Lung (tissue), 12 donors: Measurements from ENCODE around the gene PLXNA2. TPM values are rescaled to one million over a fixed set of nuclear protein-coding genes. Genes with fewer than 3 reads are reported as not detected.

Experiments
- ATAC-seq: fragments of 200-7000 bp; cut with Tn5 transposase; one replicate; pipeline ENCODE4 v1.9.1; 2020; ENCODE audit warnings: moderate number of reproducible peaks; ENCODE audit not compliant: insufficient read depth, low FRiP score
- DNase-seq, 3 donors: peaks; one replicate each; pipeline ENCODE4 v3.0.0-alpha.2; 2013 to 2017
- H3K27ac ChIP-seq, 2 donors: one replicate each; pipeline ENCODE4 v1.5.1; 2013; ENCODE audit warnings: mild to moderate bottlenecking in 2 of 2, moderate library complexity in 2 of 2, control low read depth in 1 of 2, inconsistent platforms in 1 of 2, low read depth in 1 of 2, low read length in 1 of 2
- H3K27me3 ChIP-seq, 3 donors: one replicate each; pipeline ENCODE4 v1.5.1; 2013; ENCODE audit warnings: low read length in 2 of 3; ENCODE audit not compliant: control insufficient read depth in 3 of 3, insufficient read depth in 3 of 3
- H3K36me3 ChIP-seq, 4 donors: one replicate each; pipeline ENCODE4 v1.5.1; 2013; ENCODE audit warnings: low read length in 4 of 4, mild to moderate bottlenecking in 1 of 4, moderate library complexity in 1 of 4; ENCODE audit not compliant: control insufficient read depth in 4 of 4, insufficient read depth in 4 of 4
- H3K4me1 ChIP-seq, 5 donors: one replicate each; pipeline ENCODE4 v1.5.1; 2013; ENCODE audit warnings: low read length in 5 of 5, mild to moderate bottlenecking in 2 of 5, moderate library complexity in 1 of 5; ENCODE audit not compliant: control insufficient read depth in 5 of 5, insufficient read depth in 5 of 5
- H3K4me3 ChIP-seq: one replicate; pipeline ENCODE4 v1.5.1; 2013; ENCODE audit warnings: mild to moderate bottlenecking, control low read depth, moderate library complexity
- H3K9ac ChIP-seq, 2 donors: one replicate each; pipeline ENCODE4 v1.5.1; 2013; ENCODE audit warnings: low read length in 2 of 2, control low read depth in 1 of 2; ENCODE audit not compliant: insufficient read depth in 1 of 2
- H3K9me3 ChIP-seq, 4 donors: one replicate each; pipeline ENCODE4 v1.5.1; 2013; ENCODE audit warnings: low read length in 3 of 4, mild to moderate bottlenecking in 1 of 4, moderate library complexity in 1 of 4; ENCODE audit not compliant: control insufficient read depth in 4 of 4, insufficient read depth in 3 of 4
- CTCF ChIP-seq: IDR thresholded peaks from 2 replicates; pipeline ENCODE4 v1.5.1; 2012; ENCODE audit warnings: mild to moderate bottlenecking; ENCODE audit errors: control extremely low read depth, extremely low read depth
- WGBS, 2 donors: extraction: QIAGEN DNeasy Blood & Tissue Kit; methylation state at CpG; one replicate each; pipeline ENCODE4 v1.1.7; 2013; 5-methylcytosine and 5-hydroxymethylcytosine counted together
- polyA plus RNA-seq, 2 donors: library from polyadenylated mRNA; stranded (reverse); fragments of 200-250 nt; gene quantifications; one replicate each; pipeline ENCODE4 v1.2.1, GENCODE V29; 2013
- total RNA-seq, 2 donors: library from RNA; depleted of rRNA in 1 of 2; stranded (reverse); fragments of >200 nt in 1 of 2; gene quantifications; one replicate each; pipeline ENCODE4 v1.2.1, GENCODE V29; 2014 to 2021
- donor health status: control.
- donor health status: control.
- donor health status: Bipolar disorder and iron deficiency.
- donor health status: healthy.
- donor health status: DM: yes; HTN: yes; CAD: no.

PLXNA2 gene
- total and polyA plus RNA-seq, 4 donors = 13.2 to 118 (median 32.6) TPM

GRCh38 chr1:207999972-208000371 lies 244.2 kb downstream of the PLXNA2 start:
- H3K36me3 ChIP-seq = no peaks in the 10 kb centered on the region
- H3K27me3 ChIP-seq = peaks cover 0 to 4% (median 0%) of the 10 kb centered on the region in 3 donors
- no peak overlapping the region for H3K9ac ChIP-seq
- ATAC-seq (no peak), DNase-seq (no peak)
- no peak overlapping the region for H3K27ac ChIP-seq
- H3K4me3 ChIP-seq = no peak overlapping the region
- no peaks in the 10 kb centered on the region for H3K4me1 ChIP-seq
- TF ChIP-seq CTCF = no peak
- H3K9me3 ChIP-seq = no peaks in the 10 kb centered on the region

- no peak overlapping the region for H3K27ac ChIP-seq
- H3K4me1 ChIP-seq = no peaks in the 10 kb centered on the region
- H3K27me3 ChIP-seq = peaks cover 0 to 4% (median 0%) of the 10 kb centered on the region in 3 donors
- no peaks in the 10 kb centered on the region for H3K9me3 ChIP-seq
- H3K4me3 ChIP-seq = no peak overlapping the region
- ATAC-seq = no peak
- no peak for TF ChIP-seq CTCF
- H3K36me3 ChIP-seq = no peaks in the 10 kb centered on the region
- WGBS, 2 donors = 89 to 98% methylated on average over 3 of the region's 3 CpGs
- H3K9ac ChIP-seq = no peak overlapping the region
- no peak for DNase-seq
These were observed 244.8 kb downstream of the PLXNA2 start for GRCh38 chr1:207999274-207999915.

- Histone ChIP-seq H3K27ac (no peak overlapping the region), H3K9ac (no peak overlapping the region), H3K4me1 (no peaks in the 10 kb centered on the region), H3K27me3 (peaks cover 0 to 4% (median 0%) of the 10 kb centered on the region in 3 donors), H3K9me3 (no peaks in the 10 kb centered on the region), H3K4me3 (no peak overlapping the region), H3K36me3 (no peaks in the 10 kb centered on the region)
- ATAC-seq = no peak
- no peak for TF ChIP-seq CTCF
- DNase-seq = no peak
- WGBS, 2 donors = 96 to 97% methylated on average over 2 of the region's 2 CpGs
These were observed 245.5 kb downstream of the PLXNA2 start for GRCh38 chr1:207998691-207999090.
